ENCODE measurements around the gene ZBTB40.

Gene ZBTB40

DNA sequence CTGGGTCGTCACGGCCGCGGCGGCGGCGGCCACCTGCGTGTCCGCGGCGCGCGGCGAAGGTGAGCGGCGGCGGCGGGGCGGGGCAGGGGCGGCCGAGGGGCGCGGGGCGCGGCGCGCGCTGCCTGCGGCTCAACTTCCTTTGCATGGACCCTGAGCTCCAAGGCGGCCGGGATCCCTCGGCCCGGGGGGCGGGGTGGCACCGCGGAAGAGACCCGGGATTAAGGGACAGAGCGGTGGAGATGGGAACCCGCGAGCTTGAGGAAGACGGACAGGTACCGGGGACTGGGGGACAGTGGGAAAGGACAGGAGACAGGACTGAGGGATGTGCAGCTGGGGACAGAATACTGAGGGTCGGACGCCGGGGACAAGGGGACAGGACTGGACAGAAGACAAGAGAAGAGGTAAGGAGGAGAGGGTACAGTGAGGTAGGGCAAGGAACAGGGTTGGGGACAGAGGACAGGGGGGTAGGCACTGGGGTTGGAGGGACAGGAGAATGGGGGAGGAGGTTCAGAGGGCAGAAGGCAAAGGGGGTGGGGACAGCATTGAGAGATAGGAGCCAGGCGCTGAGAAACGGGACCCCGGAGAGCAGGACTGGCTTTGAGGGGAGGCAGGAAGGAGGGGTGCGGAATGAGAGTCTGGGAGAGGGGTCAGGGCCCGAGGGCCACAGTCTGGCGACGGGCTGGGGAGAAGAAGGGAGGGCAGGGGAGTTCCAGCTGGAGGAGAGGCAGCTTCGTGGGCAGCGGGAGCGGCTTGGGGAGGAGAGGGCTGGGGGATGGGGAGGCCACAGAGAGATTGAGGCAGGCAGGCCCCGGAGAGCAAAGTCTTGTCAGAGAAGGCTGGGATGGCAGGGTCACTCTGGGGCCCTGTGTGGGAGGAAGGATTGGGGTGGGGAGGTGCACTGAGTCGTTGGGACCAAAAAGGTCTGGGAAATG is 112.3 kb downstream of the ZBTB40 start:
- H3K4me3 Mint-ChIP-seq, result no peak overlapping the region
- H3K9me3 Mint-ChIP-seq, result no peaks in the 10 kb centered on the region
- H3K27me3 Mint-ChIP-seq (ENCODE audit: low read depth), result peaks cover 38% of the 10 kb centered on the region
- no peak overlapping the region for H3K27ac Mint-ChIP-seq
- no peak for DNase-seq (ENCODE audit: low spot score)
- H3K4me1 Mint-ChIP-seq (ENCODE audit: low read depth), result no peaks in the 10 kb centered on the region
- H3K36me3 Mint-ChIP-seq (ENCODE audit: low read depth), result no peaks in the 10 kb centered on the region

- Mint-ChIP-seq H3K4me3 (no peak overlapping the region), H3K27me3 (ENCODE audit: low read depth) (peaks cover 31% of the 10 kb centered on the region), H3K36me3 (ENCODE audit: low read depth) (no peaks in the 10 kb centered on the region), H3K9me3 (no peaks in the 10 kb centered on the region), H3K4me1 (ENCODE audit: low read depth) (no peaks in the 10 kb centered on the region), H3K27ac (no peak overlapping the region)
- no peak for DNase-seq (ENCODE audit: low spot score)
Measured at GRCh38 chr1:22566161-22566560, 114.5 kb downstream of the ZBTB40 start.

DNA sequence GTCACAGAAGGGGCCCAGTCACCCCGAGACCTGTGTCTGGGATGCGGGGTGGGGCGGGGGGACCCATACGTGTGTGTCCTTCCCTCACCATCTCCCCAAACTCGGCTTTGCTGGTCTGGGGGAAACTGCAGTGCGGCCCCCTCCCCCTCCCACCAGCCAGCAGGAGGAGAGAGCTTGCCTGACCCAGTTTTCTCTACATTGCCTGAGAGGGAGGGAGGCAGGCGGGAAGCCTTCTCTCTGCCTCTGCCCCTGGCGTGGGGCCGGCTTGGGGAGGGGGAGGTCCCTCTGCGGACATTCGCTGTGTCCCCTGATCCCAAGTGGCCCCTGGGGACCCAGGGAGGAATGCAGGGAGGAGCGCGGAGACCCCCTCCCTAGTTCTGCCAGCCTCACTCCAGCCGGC is 115.5 kb downstream of the ZBTB40 start:
- Mint-ChIP-seq H3K4me1 (ENCODE audit: low read depth) (no peaks in the 10 kb centered on the region), H3K9me3 (no peaks in the 10 kb centered on the region), H3K27ac (no peak overlapping the region), H3K27me3 (ENCODE audit: low read depth) (peaks cover 21% of the 10 kb centered on the region), H3K36me3 (ENCODE audit: low read depth) (no peaks in the 10 kb centered on the region), H3K4me3 (no peak overlapping the region)
- DNase-seq (ENCODE audit: low spot score), result no peak

DNA sequence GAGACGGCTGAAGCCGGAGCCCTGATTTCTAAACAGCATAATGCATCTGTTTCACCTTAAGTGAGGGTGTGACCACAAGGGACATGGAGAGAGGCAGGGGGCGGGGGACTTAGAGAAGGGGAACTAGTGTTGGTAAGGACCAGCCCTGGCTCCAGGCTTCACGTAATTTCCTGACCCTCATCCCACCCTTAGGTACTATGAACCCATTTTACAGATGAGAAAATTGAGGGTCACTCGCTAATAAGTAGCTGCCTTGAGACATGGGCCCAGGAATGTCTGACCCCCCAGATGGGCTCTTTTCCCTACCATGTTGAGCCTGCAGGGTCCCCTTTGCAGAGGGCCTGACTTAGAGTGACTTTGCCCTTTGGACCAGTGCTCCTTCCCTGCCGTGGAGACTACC is 116.3 kb downstream of the ZBTB40 start:
- Mint-ChIP-seq H3K4me3 (no peak overlapping the region), H3K27me3 (ENCODE audit: low read depth) (peaks cover 13% of the 10 kb centered on the region), H3K9me3 (no peaks in the 10 kb centered on the region), H3K27ac (no peak overlapping the region), H3K4me1 (ENCODE audit: low read depth) (no peaks in the 10 kb centered on the region), H3K36me3 (ENCODE audit: low read depth) (no peaks in the 10 kb centered on the region)
- no peak for DNase-seq (ENCODE audit: low spot score)

- Mint-ChIP-seq H3K9me3 (no peaks in the 10 kb centered on the region), H3K36me3 (ENCODE audit: low read depth) (no peaks in the 10 kb centered on the region), H3K27me3 (ENCODE audit: low read depth) (peaks cover 7% of the 10 kb centered on the region), H3K4me1 (ENCODE audit: low read depth) (no peaks in the 10 kb centered on the region), H3K4me3 (no peak overlapping the region), H3K27ac (no peak overlapping the region)
- DNase-seq (ENCODE audit: low spot score), result no peak
Measured at GRCh38 chr1:22569269-22569668, 117.6 kb downstream of the ZBTB40 start.

- Mint-ChIP-seq H3K27me3 (ENCODE audit: low read depth) (no peaks in the 10 kb centered on the region), H3K4me1 (ENCODE audit: low read depth) (no peaks in the 10 kb centered on the region), H3K27ac (no peak overlapping the region), H3K36me3 (ENCODE audit: low read depth) (no peaks in the 10 kb centered on the region), H3K9me3 (no peaks in the 10 kb centered on the region), H3K4me3 (no peak overlapping the region)
- DNase-seq (ENCODE audit: low spot score), result no peak
Measured at GRCh38 chr1:22570140-22570909, 118.7 kb downstream of the ZBTB40 start.

- Mint-ChIP-seq H3K4me1 (ENCODE audit: low read depth) (no peaks in the 10 kb centered on the region), H3K27me3 (ENCODE audit: low read depth) (no peaks in the 10 kb centered on the region), H3K9me3 (peaks cover 8% of the 10 kb centered on the region), H3K27ac (no peak overlapping the region), H3K4me3 (no peak overlapping the region), H3K36me3 (ENCODE audit: low read depth) (no peaks in the 10 kb centered on the region)
- DNase-seq (ENCODE audit: low spot score), result no peak
Measured at GRCh38 chr1:22572818-22573217, 121.2 kb downstream of the ZBTB40 start.

DNA sequence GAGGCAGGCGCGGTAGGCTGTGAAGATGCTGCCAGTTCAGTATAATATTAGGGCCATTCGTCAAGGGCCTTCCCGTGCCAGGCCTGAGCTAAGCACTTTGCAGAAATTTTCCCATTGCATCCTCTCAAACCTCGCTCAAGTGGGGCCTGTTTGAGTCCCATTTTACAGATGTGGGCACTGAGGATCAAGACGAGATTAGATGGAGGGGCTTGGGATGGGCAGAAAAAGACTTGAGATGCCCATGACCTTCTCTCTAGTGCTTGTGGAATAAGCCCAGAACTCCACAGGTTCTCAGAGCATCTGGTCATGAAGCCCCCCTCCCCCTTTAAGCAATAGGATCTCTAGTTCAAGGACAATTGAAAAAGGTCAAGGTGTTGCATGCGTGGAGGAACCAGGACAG is 121.6 kb downstream of the ZBTB40 start:
- Mint-ChIP-seq H3K36me3 (ENCODE audit: low read depth) (no peaks in the 10 kb centered on the region), H3K4me3 (no peak overlapping the region), H3K4me1 (ENCODE audit: low read depth) (no peaks in the 10 kb centered on the region), H3K27me3 (ENCODE audit: low read depth) (no peaks in the 10 kb centered on the region), H3K27ac (no peak overlapping the region), H3K9me3 (peaks cover 12% of the 10 kb centered on the region)
- DNase-seq (ENCODE audit: low spot score), result no peak

GRCh38 chr1:22575532-22576149 is 124.0 kb downstream of the ZBTB40 start:
- H3K36me3 Mint-ChIP-seq (ENCODE audit: low read depth), result no peaks in the 10 kb centered on the region
- H3K27me3 Mint-ChIP-seq (ENCODE audit: low read depth), result no peaks in the 10 kb centered on the region
- DNase-seq (ENCODE audit: low spot score), result no peak
- no peaks in the 10 kb centered on the region for H3K4me1 Mint-ChIP-seq (ENCODE audit: low read depth)
- H3K9me3 Mint-ChIP-seq, result peaks cover 26% of the 10 kb centered on the region
- H3K4me3 Mint-ChIP-seq, result no peak overlapping the region
- H3K27ac Mint-ChIP-seq, result no peak overlapping the region

- Mint-ChIP-seq H3K27me3 (ENCODE audit: low read depth) (no peaks in the 10 kb centered on the region), H3K27ac (no peak overlapping the region), H3K36me3 (ENCODE audit: low read depth) (no peaks in the 10 kb centered on the region), H3K4me3 (no peak overlapping the region), H3K4me1 (ENCODE audit: low read depth) (no peaks in the 10 kb centered on the region), H3K9me3 (peaks cover 26% of the 10 kb centered on the region)
- no peak for DNase-seq (ENCODE audit: low spot score)
Measured at GRCh38 chr1:22576150-22576544, 124.5 kb downstream of the ZBTB40 start.

- no peak overlapping the region for H3K27ac Mint-ChIP-seq
- no peak overlapping the region for H3K4me3 Mint-ChIP-seq
- no peaks in the 10 kb centered on the region for H3K36me3 Mint-ChIP-seq (ENCODE audit: low read depth)
- DNase-seq (ENCODE audit: low spot score), result no peak
- no peaks in the 10 kb centered on the region for H3K27me3 Mint-ChIP-seq (ENCODE audit: low read depth)
- H3K4me1 Mint-ChIP-seq (ENCODE audit: low read depth), result no peaks in the 10 kb centered on the region
- peaks cover 26% of the 10 kb centered on the region for H3K9me3 Mint-ChIP-seq
Measured at GRCh38 chr1:22576617-22577016, 125.0 kb downstream of the ZBTB40 start.

GRCh38 chr1:22578732-22579361 is 127.2 kb downstream of the ZBTB40 start:
- Mint-ChIP-seq H3K9me3 (peaks cover 26% of the 10 kb centered on the region), H3K4me1 (ENCODE audit: low read depth) (no peaks in the 10 kb centered on the region), H3K27ac (no peak overlapping the region), H3K36me3 (ENCODE audit: low read depth) (no peaks in the 10 kb centered on the region), H3K4me3 (no peak overlapping the region), H3K27me3 (ENCODE audit: low read depth) (no peaks in the 10 kb centered on the region)
- no peak for DNase-seq (ENCODE audit: low spot score)

- Mint-ChIP-seq H3K36me3 (ENCODE audit: low read depth) (no peaks in the 10 kb centered on the region), H3K9me3 (peaks cover 26% of the 10 kb centered on the region), H3K4me3 (no peak overlapping the region), H3K27ac (no peak overlapping the region), H3K27me3 (ENCODE audit: low read depth) (no peaks in the 10 kb centered on the region), H3K4me1 (ENCODE audit: low read depth) (no peaks in the 10 kb centered on the region)
- DNase-seq (ENCODE audit: low spot score), result no peak
Measured at GRCh38 chr1:22579541-22580155, 128.0 kb downstream of the ZBTB40 start.
